Ishikawa (cell line): Measurements from ENCODE around the gene NCK1.

Experiments used
- CEBPB ChIP-seq: IDR thresholded peaks from 2 replicates; pipeline ENCODE4 v1.6.1; 2012
- CREB1 ChIP-seq: IDR thresholded peaks from 2 replicates; pipeline ENCODE4 v1.6.1; 2012; ENCODE audit warnings: low read depth
- EGR1 ChIP-seq: IDR thresholded peaks from 2 replicates; pipeline ENCODE4 v1.6.1; 2012
- EP300 ChIP-seq: IDR thresholded peaks from 2 replicates; pipeline ENCODE4 v1.6.1; 2012; ENCODE audit warnings: borderline replicate concordance
- FOXM1 ChIP-seq: IDR thresholded peaks from 2 replicates; pipeline ENCODE4 v1.6.1; 2012; ENCODE audit warnings: low read depth, borderline replicate concordance
- MAX ChIP-seq: IDR thresholded peaks from 2 replicates; pipeline ENCODE4 v1.6.1; 2012
- NFIC ChIP-seq: IDR thresholded peaks from 2 replicates; pipeline ENCODE4 v1.6.1; 2012
- RAD21 ChIP-seq: IDR thresholded peaks from 2 replicates; pipeline ENCODE4 v1.6.1; 2012; ENCODE audit warnings: low read depth
- REST ChIP-seq: IDR thresholded peaks from 2 replicates; pipeline ENCODE4 v1.6.1; 2012; ENCODE audit warnings: low read depth, mild to moderate bottlenecking
- TAF1 ChIP-seq: IDR thresholded peaks from 2 replicates; pipeline ENCODE4 v1.6.1; 2012; ENCODE audit warnings: low read depth, mild to moderate bottlenecking
- TCF12 ChIP-seq: IDR thresholded peaks from 2 replicates; pipeline ENCODE4 v1.6.1; 2012; ENCODE audit warnings: low read depth
- TEAD4 ChIP-seq: IDR thresholded peaks from 2 replicates; pipeline ENCODE4 v1.6.1; 2012
- USF1 ChIP-seq: IDR thresholded peaks from 2 replicates; pipeline ENCODE4 v1.6.1; 2012
- YY1 ChIP-seq: IDR thresholded peaks from 2 replicates; pipeline ENCODE4 v1.6.1; 2012; ENCODE audit warnings: low read depth
- ZBTB7A ChIP-seq: IDR thresholded peaks from 2 replicates; pipeline ENCODE4 v1.6.1; 2012; ENCODE audit warnings: low read depth

NCK1 gene

GRCh38 chr3:136931606-136932005 lies 69.6 kb downstream of the NCK1 start:
- TF ChIP-seq TAF1 (no peak), REST (no peak), USF1 (no peak), NFIC (no peak), CEBPB (no peak), YY1 (no peak), EGR1 (no peak), ZBTB7A (no peak), TCF12 (no peak)

GRCh38 chr3:136932523-136932922 lies 70.5 kb downstream of the NCK1 start:
- TF ChIP-seq YY1: no peak
- TF ChIP-seq NFIC: no peak

- no peak for TF ChIP-seq USF1
- TF ChIP-seq RAD21: no peak
- no peak for TF ChIP-seq MAX
- no peak for TF ChIP-seq TCF12
- no peak for TF ChIP-seq EP300
- TF ChIP-seq TAF1: no peak
- no peak for TF ChIP-seq NFIC
- TF ChIP-seq CREB1: no peak
- no peak for TF ChIP-seq TEAD4
- TF ChIP-seq REST: no peak
- no peak for TF ChIP-seq CEBPB
- TF ChIP-seq YY1: no peak
- TF ChIP-seq EGR1: no peak
- no peak for TF ChIP-seq FOXM1
- TF ChIP-seq ZBTB7A: no peak
These were observed 71.2 kb downstream of the NCK1 start for GRCh38 chr3:136932978-136933772.

GRCh38 chr3:136937175-136937574 lies 75.2 kb downstream of the NCK1 start:
- TF ChIP-seq TAF1: no peak
- no peak for TF ChIP-seq EP300
- no peak for TF ChIP-seq MAX
- no peak for TF ChIP-seq YY1
- TF ChIP-seq CEBPB: no peak
- TF ChIP-seq USF1: no peak
- no peak for TF ChIP-seq NFIC
- no peak for TF ChIP-seq RAD21
- no peak for TF ChIP-seq CREB1
- no peak for TF ChIP-seq EGR1
- TF ChIP-seq FOXM1: no peak

GRCh38 chr3:136937851-136938250 lies 75.8 kb downstream of the NCK1 start:
- TF ChIP-seq CEBPB (no peak), YY1 (no peak), REST (no peak), CREB1 (no peak), FOXM1 (no peak), TEAD4 (no peak), EP300 (no peak), USF1 (no peak), MAX (no peak), NFIC (no peak), EGR1 (no peak), TAF1 (no peak)
